DMS 273 (cell line): ENCODE data around the gene ARMC12.
"Not testable (repeated sequence)": the region's sequence is repeated elsewhere in the genome, so short reads cannot be mapped to it uniquely, and the experiment has no call there.

Experiments used
- DNase-seq: peaks from one replicate; lab custom pipeline; 2025; ENCODE audit not compliant: unreplicated experiment; lab: John Stamatoyannopoulos, UW

Gene ARMC12, protein sequence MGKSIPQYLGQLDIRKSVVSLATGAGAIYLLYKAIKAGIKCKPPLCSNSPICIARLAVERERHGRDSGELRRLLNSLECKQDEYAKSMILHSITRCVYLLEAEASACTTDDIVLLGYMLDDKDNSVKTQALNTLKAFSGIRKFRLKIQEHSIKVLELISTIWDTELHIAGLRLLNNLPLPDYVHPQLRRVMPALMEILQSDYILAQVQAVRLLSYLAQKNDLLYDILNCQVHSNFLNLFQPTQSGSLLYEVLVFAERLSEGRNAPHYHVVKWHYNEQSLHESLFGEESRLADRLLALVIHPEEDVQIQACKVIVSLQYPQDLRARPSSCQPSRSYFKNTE

DNA sequence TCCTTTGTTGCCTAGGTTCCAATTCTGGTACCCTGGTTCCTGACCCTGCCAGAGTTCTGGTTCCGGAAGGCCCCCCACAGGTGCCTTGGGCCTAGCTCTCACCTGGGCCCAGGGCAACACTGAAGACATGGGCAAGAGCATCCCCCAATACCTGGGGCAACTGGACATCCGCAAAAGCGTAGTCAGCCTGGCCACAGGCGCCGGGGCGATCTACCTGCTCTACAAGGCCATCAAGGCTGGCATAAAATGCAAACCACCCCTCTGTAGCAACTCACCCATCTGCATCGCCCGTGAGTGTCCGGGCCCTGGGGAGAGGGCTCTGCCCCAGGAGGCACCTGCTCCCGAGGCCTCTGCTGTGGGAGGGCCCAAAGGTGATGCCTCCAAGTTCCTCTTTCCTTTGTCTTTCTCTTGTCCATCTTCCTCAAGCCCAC is at the start of gene ARMC12:
Gene ARMC12 (plus strand): TSS at position 51 of the 431 bp plus-strand sequence. CDS start 77 bp downstream, at position 128.
- DNase-seq = peak; percentile 51

- peak; percentile 82 for DNase-seq
Observed at GRCh38 chr6:35687658-35688604, 48.9 kb upstream of the ARMC12 start.

GRCh38 chr6:35688605-35689322 is 48.1 kb upstream of the ARMC12 start, which contains the start of gene FKBP5:
FKBP5 (minus strand) TSS chr6:35688915; CDS start chr6:35642824, 46,091 bp downstream.
- peak; percentile 96 for DNase-seq

GRCh38 chr6:35690006-35690405 is 46.8 kb upstream of the ARMC12 start:
- not testable (repeated sequence) for DNase-seq

DNA sequence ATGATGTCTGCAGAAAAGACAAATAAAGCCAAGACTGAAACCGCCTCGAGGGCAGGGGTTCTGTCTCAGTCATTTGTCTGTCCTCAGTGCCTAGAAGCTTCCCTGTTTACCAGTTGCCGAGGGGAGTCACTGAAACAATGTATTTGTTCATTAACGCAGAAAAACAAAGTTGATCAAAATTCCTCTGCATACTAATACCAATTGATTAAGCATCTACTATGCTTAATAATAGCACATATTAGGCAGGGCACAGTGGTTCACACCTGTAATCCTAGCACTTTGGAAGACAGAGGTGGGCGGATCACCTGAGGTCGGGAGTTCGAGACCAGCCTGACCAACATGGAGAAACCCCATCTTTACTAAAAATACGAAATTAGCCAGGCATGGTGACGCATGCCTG is 46.3 kb upstream of the ARMC12 start:
- no peak for DNase-seq

- no peak for DNase-seq
Observed at GRCh38 chr6:35691027-35691824, 45.6 kb upstream of the ARMC12 start.

GRCh38 chr6:35694462-35694861 is 42.4 kb upstream of the ARMC12 start:
- DNase-seq = no peak

DNA sequence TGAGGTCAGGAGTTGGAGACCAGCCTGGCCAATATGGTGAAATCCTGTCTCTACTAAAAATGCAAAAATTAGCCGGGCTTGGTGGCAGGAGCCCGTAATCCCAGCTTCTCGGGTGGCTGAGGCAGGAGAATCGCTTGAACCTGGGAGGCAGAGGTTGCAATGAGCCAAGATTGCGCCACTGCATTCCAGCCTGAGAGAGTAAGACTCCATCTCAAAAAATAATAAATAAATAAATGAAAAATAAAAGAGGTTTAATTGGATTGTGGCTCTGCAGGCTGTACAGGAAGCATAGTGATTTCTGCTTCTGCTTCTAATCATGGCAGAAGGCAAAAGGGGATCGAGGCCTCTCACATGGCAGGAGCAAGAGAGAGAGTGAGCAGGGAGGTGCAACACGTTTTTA is 38.4 kb upstream of the ARMC12 start:
- not testable (repeated sequence) for DNase-seq

- DNase-seq = no peak
Observed at GRCh38 chr6:35698858-35699257, 38.0 kb upstream of the ARMC12 start.

GRCh38 chr6:35703554-35703953 is 33.3 kb upstream of the ARMC12 start:
- DNase-seq = peak; percentile 29

GRCh38 chr6:35706468-35706867 is 30.4 kb upstream of the ARMC12 start:
- no peak for DNase-seq

- DNase-seq = no peak
Observed at GRCh38 chr6:35707714-35708407, 29.0 kb upstream of the ARMC12 start.

GRCh38 chr6:35708585-35708984 is 28.2 kb upstream of the ARMC12 start:
- DNase-seq = no peak

DNA sequence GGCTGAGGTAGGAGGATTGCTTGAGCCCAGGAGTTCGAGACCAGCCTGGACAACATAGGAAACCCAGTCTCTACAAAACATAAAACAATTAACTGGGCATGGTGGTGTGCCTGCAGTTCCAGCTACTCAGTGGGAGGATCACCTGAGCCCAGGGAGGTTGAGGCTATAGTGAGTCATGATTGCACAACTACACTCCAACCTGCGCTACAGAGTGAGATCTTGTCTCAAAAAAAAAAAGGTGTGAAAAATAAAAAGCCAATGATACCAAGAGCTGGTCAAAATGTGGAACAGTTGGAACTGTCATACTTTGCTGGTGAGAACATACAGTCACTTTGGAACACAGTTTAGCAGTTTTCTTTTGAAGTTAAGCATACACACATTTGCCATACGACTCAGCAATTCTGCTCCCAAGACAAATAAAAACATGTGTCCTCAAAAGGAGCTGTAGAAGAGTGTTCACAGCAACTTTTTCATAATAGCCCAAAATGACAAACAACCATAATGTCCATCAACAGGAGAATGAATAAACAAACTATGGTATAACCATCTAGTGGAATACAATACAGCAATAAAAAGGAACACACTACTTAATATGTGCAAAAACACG is 26.5 kb upstream of the ARMC12 start:
- DNase-seq = no peak

DNA sequence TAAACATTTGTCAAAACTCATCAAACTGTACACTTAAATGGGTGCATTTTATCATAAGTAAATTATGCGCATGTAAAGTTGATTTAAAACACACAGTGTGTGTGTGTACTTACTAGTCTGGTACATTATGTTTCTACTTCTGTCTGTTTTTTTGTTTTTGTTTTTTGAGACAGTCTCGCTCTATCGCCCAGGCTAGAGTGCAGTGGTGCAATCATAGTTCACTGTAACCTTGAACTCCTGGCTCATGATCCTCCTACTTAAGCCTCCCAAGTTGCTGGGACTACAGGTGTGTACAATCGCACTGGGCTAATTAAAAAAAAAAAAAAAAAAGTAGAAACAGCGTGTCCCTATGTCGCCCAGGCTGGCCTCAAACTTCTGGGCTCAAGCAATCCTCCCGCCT is 25.1 kb upstream of the ARMC12 start:
- DNase-seq = no peak

DNA sequence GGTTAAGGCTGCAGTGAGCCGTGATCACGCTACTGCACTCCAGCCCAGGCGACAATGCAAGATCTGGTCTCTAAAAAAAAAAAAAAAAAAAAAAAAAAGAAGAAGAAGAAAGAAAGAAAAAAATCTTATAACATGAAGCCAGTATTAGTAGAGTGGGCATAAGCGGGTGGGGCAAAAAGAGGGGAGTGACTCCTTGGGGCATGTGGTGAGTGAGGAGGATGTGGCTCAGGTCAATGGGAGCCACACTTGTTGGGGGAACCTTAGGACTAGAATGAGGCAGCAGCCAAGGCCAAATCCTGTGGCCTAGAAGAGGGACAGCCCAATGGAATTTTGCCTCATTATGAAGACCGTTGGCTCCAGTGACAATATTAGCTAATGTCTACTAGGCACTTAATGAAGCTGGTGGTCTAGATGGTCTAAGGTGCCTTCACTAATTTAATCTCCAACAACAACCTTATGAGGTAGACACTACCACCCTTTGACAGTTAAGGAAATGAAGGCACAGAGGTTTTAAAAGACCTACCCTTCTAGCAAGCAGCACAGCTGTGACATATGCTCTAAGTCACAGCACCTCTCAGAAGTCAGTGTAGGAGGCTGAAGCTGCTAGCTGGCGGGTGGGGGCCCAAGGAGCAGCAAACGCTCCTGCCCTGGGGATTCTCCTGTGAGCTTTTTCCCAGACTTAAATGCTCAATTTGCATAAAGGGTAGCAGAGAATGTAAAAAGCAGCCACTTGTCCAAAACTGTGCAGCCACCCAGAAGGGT is 23.6 kb upstream of the ARMC12 start:
- DNase-seq = peak; percentile 27

- no peak for DNase-seq
Observed at GRCh38 chr6:35716798-35717197, 20.0 kb upstream of the ARMC12 start.
